H1 (cell line): ENCODE results near the gene PTPRC. TPM values are rescaled to one million over a fixed set of nuclear protein-coding genes. Genes with fewer than 3 reads are reported as not detected.

Source experiments
- CTCF ChIA-PET: fragments of 300-600 bp; sonication (Branson Sonifier 250); formaldehyde crosslinking; loops from one replicate; lab custom pipeline; 2021; ENCODE audit not compliant: partially characterized antibody; lab: Charles Lee
- POLR2A ChIA-PET: fragments of 300-600 bp; sonication (Branson Sonifier 250); formaldehyde crosslinking; loops from one replicate; lab custom pipeline; 2021; ENCODE audit warnings: inconsistent platforms; ENCODE audit not compliant: partially characterized antibody; lab: Charles Lee
- DNase-seq, 2 experiments: peaks; one replicate each; pipeline versions ENCODE4 v3.0.0 to v3.0.0-alpha.2; 2010 to 2022; ENCODE audit warnings: low spot score in 2 of 2, low read depth in 1 of 2, mixed read lengths in 1 of 2
- FAIRE-seq: peaks from 2 replicates; lab custom pipeline; 2011; peaks lifted over from hg19 to GRCh38; lab: Jason Lieb, UNC
- H2AFZ ChIP-seq: 2 replicates; pipeline ENCODE4 v1.8.1; 2012; ENCODE audit warnings: low read length, inconsistent platforms
- H2AK5ac ChIP-seq: 2 replicates; pipeline ENCODE4 v1.6.1; 2013; ENCODE audit warnings: low read depth, low read length
- H2BK120ac ChIP-seq: replicated peaks from 2 replicates; pipeline ENCODE3; 2013; ENCODE audit warnings: low read depth, low read length, inconsistent platforms
- H2BK12ac ChIP-seq: 2 replicates; pipeline ENCODE4 v1.6.1; 2013; ENCODE audit warnings: low read depth, low read length
- H2BK15ac ChIP-seq: 2 replicates; pipeline ENCODE4 v1.6.1; 2013; ENCODE audit warnings: low read length
- H2BK20ac ChIP-seq: 2 replicates; pipeline ENCODE4 v1.6.1; 2013; ENCODE audit warnings: low read length
- H2BK5ac ChIP-seq: 2 replicates; pipeline ENCODE4 v1.6.1; 2013; ENCODE audit warnings: low read depth, low read length
- H3K14ac ChIP-seq: 2 replicates; pipeline ENCODE4 v1.6.1; 2013; ENCODE audit warnings: inconsistent platforms; ENCODE audit not compliant: insufficient read length
- H3K18ac ChIP-seq: 2 replicates; pipeline ENCODE4 v1.6.1; 2013; ENCODE audit warnings: low read length; ENCODE audit errors: extremely low read depth
- H3K23ac ChIP-seq: 2 replicates; pipeline ENCODE4 v1.6.1; 2013; ENCODE audit warnings: inconsistent platforms; ENCODE audit not compliant: insufficient read length
- H3K23me2 ChIP-seq: 2 replicates; pipeline ENCODE4 v1.6.1; 2013; ENCODE audit warnings: low read depth, low read length
- H3K27ac ChIP-seq: 2 replicates; pipeline ENCODE4 v1.6.1; 2011; ENCODE audit warnings: low read depth, low read length, inconsistent platforms
- H3K27me3 ChIP-seq, 4 experiments: replicated peaks in 1 of 4; 1 replicate in 1 of 4; 2 replicates in 3 of 4; pipeline versions ENCODE4 v1.6.1 to v1.8.1; 2011 to 2013; ENCODE audit warnings: low read length in 3 of 4, mild to moderate bottlenecking in 3 of 4, inconsistent platforms in 2 of 4, mixed read lengths in 2 of 4, moderate library complexity in 1 of 4; ENCODE audit not compliant: control insufficient read depth in 3 of 4, insufficient read depth in 3 of 4; ENCODE audit errors: extremely low read depth in 1 of 4
- H3K36me3 ChIP-seq, 4 experiments: 2 replicates each; pipeline versions ENCODE4 v1.6.1 to v1.8.1; 2011 to 2013; ENCODE audit warnings: mild to moderate bottlenecking in 4 of 4, low read length in 3 of 4, moderate library complexity in 2 of 4, control low read depth in 1 of 4, inconsistent platforms in 1 of 4; ENCODE audit not compliant: insufficient read depth in 4 of 4, control insufficient read depth in 2 of 4
- H3K4ac ChIP-seq: replicated peaks from 2 replicates; pipeline ENCODE3; 2013; ENCODE audit warnings: low read length, low read depth, mixed read lengths, inconsistent platforms; ENCODE audit not compliant: insufficient read length
- H3K4me1 ChIP-seq, 4 experiments: replicated peaks in 1 of 4; 1 replicate in 1 of 4; 2 replicates in 3 of 4; pipeline versions ENCODE4 v1.6.1 to v1.8.1; 2011 to 2013; ENCODE audit warnings: low read length in 3 of 4, inconsistent platforms in 2 of 4, mixed read lengths in 1 of 4; ENCODE audit not compliant: insufficient read depth in 4 of 4, control insufficient read depth in 3 of 4
- H3K4me2 ChIP-seq, 2 experiments: 2 replicates each; pipeline versions ENCODE4 v1.6.1 to v1.8.1; 2011 to 2013; ENCODE audit warnings: low read depth in 2 of 2, low read length in 2 of 2, control low read depth in 1 of 2, inconsistent platforms in 1 of 2, mild to moderate bottlenecking in 1 of 2; ENCODE audit not compliant: insufficient read depth in 1 of 2
- H3K4me3 ChIP-seq, 4 experiments: fragments of 200-600, 300-600 bp in 1 of 4; sonication (generic), shearing (Covaris generic), sonication (Bioruptor Twin) in 1 of 4; 2 replicates each; pipeline versions ENCODE4 v1.5.1 to v1.8.1; 2011 to 2016; ENCODE audit warnings: low read length in 4 of 4, low read depth in 3 of 4, control low read depth in 2 of 4, inconsistent platforms in 2 of 4, mild to moderate bottlenecking in 2 of 4, mixed read lengths in 1 of 4, moderate library complexity in 1 of 4; ENCODE audit not compliant: insufficient read depth in 2 of 4; ENCODE audit errors: extremely low read depth in 1 of 4
- H3K56ac ChIP-seq: replicated peaks from 2 replicates; pipeline ENCODE3; 2013; ENCODE audit warnings: low read depth, mild to moderate bottlenecking, mixed read lengths, low read length, inconsistent platforms; ENCODE audit not compliant: insufficient read length
- H3K79me1 ChIP-seq: 2 replicates; pipeline ENCODE4 v1.6.1; 2013; ENCODE audit warnings: low read depth, low read length, control low read depth
- H3K79me2 ChIP-seq, 2 experiments: 2 replicates each; pipeline versions ENCODE4 v1.6.1 to v1.8.1; 2012 to 2013; ENCODE audit warnings: low read length in 2 of 2, mild to moderate bottlenecking in 2 of 2, inconsistent platforms in 1 of 2; ENCODE audit not compliant: insufficient read depth in 2 of 2, control insufficient read depth in 1 of 2
- H3K9ac ChIP-seq, 4 experiments: replicated peaks in 1 of 4; 1 replicate in 1 of 4; 2 replicates in 3 of 4; pipeline versions ENCODE4 v1.6.1 to v1.8.1; 2011 to 2013; ENCODE audit warnings: low read depth in 3 of 4, low read length in 3 of 4, control low read depth in 2 of 4, mild to moderate bottlenecking in 2 of 4, moderate library complexity in 2 of 4, inconsistent platforms in 1 of 4; ENCODE audit errors: extremely low read depth in 1 of 4
- H3K9me3 ChIP-seq, 2 experiments: 2 replicates each; pipeline versions ENCODE4 v1.6.1 to v1.8.1; 2012 to 2013; ENCODE audit warnings: mild to moderate bottlenecking in 2 of 2, moderate library complexity in 2 of 2, control low read depth in 1 of 2, inconsistent platforms in 1 of 2, low read depth in 1 of 2, low read length in 1 of 2, mixed read lengths in 1 of 2; ENCODE audit not compliant: insufficient read depth in 2 of 2
- H4K20me1 ChIP-seq, 2 experiments: replicated peaks in 1 of 2; 2 replicates each; pipeline versions ENCODE3 to v1.8.1; 2011 to 2013; ENCODE audit warnings: inconsistent platforms in 2 of 2, low read length in 2 of 2, mild to moderate bottlenecking in 1 of 2; ENCODE audit not compliant: insufficient read depth in 2 of 2, control insufficient read depth in 1 of 2
- H4K5ac ChIP-seq: 2 replicates; pipeline ENCODE4 v1.6.1; 2013; ENCODE audit warnings: low read length, low read depth, mixed read lengths, inconsistent platforms; ENCODE audit not compliant: insufficient read length
- H4K8ac ChIP-seq: 2 replicates; pipeline ENCODE4 v1.8.0; 2013; ENCODE audit warnings: mild to moderate bottlenecking, moderate library complexity, low read length, inconsistent platforms; ENCODE audit not compliant: insufficient read depth; ENCODE audit errors: extremely low read depth
- H4K91ac ChIP-seq: replicated peaks from 2 replicates; pipeline ENCODE3; 2013; ENCODE audit warnings: low read length, mixed read lengths, inconsistent platforms; ENCODE audit not compliant: insufficient read length
- BRCA1 ChIP-seq: IDR thresholded peaks from 2 replicates; pipeline ENCODE4 v1.6.1; 2012; ENCODE audit warnings: low read depth, low read length, improper control_type of control experiment
- CBX5 ChIP-seq: fragments of 300-800, 300-1000 bp; sonication (generic); IDR thresholded peaks from 2 replicates; pipeline ENCODE4 v1.7.1; 2016; ENCODE audit warnings: antibody characterized with exemption, low read length, low read depth
- EZH2 ChIP-seq: fragments of 200-600 bp; sonication (generic); IDR thresholded peaks from 2 replicates; pipeline ENCODE4 v1.7.1; 2012; ENCODE audit warnings: low read depth, mild to moderate bottlenecking, moderate library complexity, low read length, inconsistent platforms; ENCODE audit not compliant: severe bottlenecking
- KDM1A ChIP-seq: fragments of 200-600, 300-600 bp; sonication (generic); IDR thresholded peaks from 2 replicates; pipeline ENCODE4 v1.7.1; 2016; ENCODE audit warnings: mild to moderate bottlenecking, low read length, borderline replicate concordance
- NANOG ChIP-seq: IDR thresholded peaks from 2 replicates; pipeline ENCODE4 v1.6.1; 2011; ENCODE audit warnings: low read length, low read depth, mild to moderate bottlenecking, inconsistent platforms; ENCODE audit not compliant: insufficient read depth, poor library complexity, severe bottlenecking
- NRF1 ChIP-seq: IDR thresholded peaks from 2 replicates; pipeline ENCODE4 v1.6.1; 2011; ENCODE audit warnings: mild to moderate bottlenecking, low read depth, low read length, improper control_type of control experiment
- POU5F1 ChIP-seq: IDR thresholded peaks from 2 replicates; pipeline ENCODE4 v1.6.1; 2011; ENCODE audit warnings: low read depth, mild to moderate bottlenecking, low read length, moderate library complexity
- RFX5 ChIP-seq: IDR thresholded peaks from 2 replicates; pipeline ENCODE4 v1.6.1; 2011; ENCODE audit warnings: low read depth, low read length, improper control_type of control experiment, borderline replicate concordance
- RNF2 ChIP-seq: fragments of 200-900, 300-1000 bp; sonication (generic); IDR thresholded peaks from 2 replicates; pipeline ENCODE4 v1.7.1; 2016; ENCODE audit warnings: borderline replicate concordance, low read depth, mild to moderate bottlenecking, antibody characterized with exemption, low read length; ENCODE audit not compliant: poor library complexity, severe bottlenecking; ENCODE audit errors: missing control alignments
- RXRA ChIP-seq: IDR thresholded peaks from 2 replicates; pipeline ENCODE4 v1.6.1; 2011; ENCODE audit warnings: low read depth, mild to moderate bottlenecking, low read length, moderate library complexity; ENCODE audit not compliant: insufficient read depth
- SRF ChIP-seq: IDR thresholded peaks from 2 replicates; pipeline ENCODE4 v1.6.1; 2011; ENCODE audit warnings: mild to moderate bottlenecking, low read depth, low read length, moderate library complexity
- TAF1 ChIP-seq: IDR thresholded peaks from 2 replicates; pipeline ENCODE4 v1.6.1; 2011; ENCODE audit warnings: mild to moderate bottlenecking, low read depth, low read length
- WGBS, 2 experiments: shearing (Covaris generic) in 1 of 2; methylation state at CpG; one replicate each; pipeline versions ENCODE4 v1.1.6 to v1.1.7; 2013 to 2015; ENCODE audit warnings: low lambda C conversion rate in 2 of 2, mixed read lengths in 2 of 2, inconsistent platforms in 1 of 2, low coverage in 1 of 2, missing lambda C conversion rate in 1 of 2; ENCODE audit not compliant: insufficient replicate concordance in 2 of 2, insufficient coverage in 1 of 2, insufficient read length in 1 of 2; ENCODE audit errors: extremely low coverage in 1 of 2, missing lambda C conversion rate in 1 of 2; 5-methylcytosine and 5-hydroxymethylcytosine counted together
- polyA plus RNA-seq, 7 experiments: library from polyadenylated mRNA; depleted of rRNA in 3 of 7; stranded (reverse) in 5 of 7; unstranded in 2 of 7; fragments of >200 nt in 5 of 7; fragments of 200-250 nt in 2 of 7; gene quantifications; 1 replicate in 5 of 7; 2 replicates in 1 of 7; 4 replicates in 1 of 7; pipeline versions ENCODE4 v1.2.1 to v1.2.3, GENCODE V29; 2011 to 2013; ENCODE audit warnings: missing spikeins in 2 of 7, mixed read lengths in 2 of 7
- total RNA-seq: library from RNA; stranded (reverse); fragmentation: NEBNext Ultra II Directional; extraction: Animal tissue kit (Norgen Biotek cat#: 25700); gene quantifications from 2 replicates; pipeline ENCODE4 v1.2.1, GENCODE V29; 2021
- TF ChIP-seq, protein P1 (sequence below): IDR thresholded peaks from 2 replicates; pipeline ENCODE4 v1.6.1; 2012; ENCODE audit warnings: inconsistent platforms

PTPRC gene
- total and polyA plus RNA-seq, 2 of the 8 experiments (the other 6 are each of a cell fraction or from before 2014, with no cell fraction given): 0.05 TPM; not detected in 1

DNA sequence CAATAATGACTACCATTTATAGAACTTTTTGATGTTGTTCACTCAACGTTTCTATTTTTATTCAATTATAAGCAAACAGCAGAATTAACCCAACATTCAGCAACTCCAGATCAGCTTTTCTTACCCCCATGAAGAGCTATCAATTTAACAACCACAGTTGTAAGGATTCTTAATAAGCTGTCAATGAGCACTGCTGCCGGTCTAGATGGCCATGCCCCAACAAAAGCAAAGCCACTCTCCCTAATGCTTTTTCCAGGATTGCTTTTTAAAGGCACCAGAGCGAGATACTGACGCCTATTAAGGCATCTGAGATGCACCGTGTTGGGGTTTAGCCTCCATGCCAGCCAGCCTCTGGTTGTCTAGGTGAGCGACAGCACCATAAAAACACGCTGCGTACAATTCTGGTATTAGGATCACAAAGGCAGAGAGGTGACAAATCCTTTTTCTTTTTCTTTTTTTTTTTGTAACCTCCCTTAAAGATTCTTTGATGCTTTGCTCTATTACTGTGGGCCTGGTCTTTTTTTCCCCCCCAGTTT, 39.5 kb downstream of the PTPRC start:
- no peak overlapping the region for H2AFZ ChIP-seq
- ChIA-PET POLR2A (no interaction called here), CTCF (no interaction called here)
- H3K79me1 ChIP-seq: no peaks in the 10 kb centered on the region
- 87% methylated on average over 8 of the region's 8 CpGs; no CpG with 5 or more reads in 1 of the 2 experiments for WGBS, 2 experiments
- no peak overlapping the region for H3K23ac ChIP-seq
- no peaks in the 10 kb centered on the region for H3K27me3 ChIP-seq
- no peak overlapping the region for H3K56ac ChIP-seq
- H4K8ac ChIP-seq: no peak overlapping the region
- no peak overlapping the region for H3K14ac ChIP-seq
- H3K79me2 ChIP-seq: no peaks in the 10 kb centered on the region
- no peak overlapping the region for H2BK120ac ChIP-seq
- FAIRE-seq: no peak
- no peaks in the 10 kb centered on the region for H3K4me1 ChIP-seq
- no peaks in the 10 kb centered on the region for H3K36me3 ChIP-seq
- no peaks in the 10 kb centered on the region for H4K20me1 ChIP-seq
- H3K4me2 ChIP-seq: no peak overlapping the region
- H2BK20ac ChIP-seq: no peak overlapping the region
- H2AK5ac ChIP-seq: no peak overlapping the region
- H4K5ac ChIP-seq: no peak overlapping the region
- no peak for DNase-seq
- no peak overlapping the region for H3K18ac ChIP-seq
- no peak overlapping the region for H3K4me3 ChIP-seq
- no peak overlapping the region for H4K91ac ChIP-seq
- H2BK12ac ChIP-seq: no peak overlapping the region
- no peaks in the 10 kb centered on the region for H3K23me2 ChIP-seq
- no peak overlapping the region for H3K27ac ChIP-seq
- H2BK5ac ChIP-seq: no peak overlapping the region
- no peaks in the 10 kb centered on the region for H3K9me3 ChIP-seq
- H3K4ac ChIP-seq: no peak overlapping the region
- H3K9ac ChIP-seq: no peak overlapping the region
- no peak overlapping the region for H2BK15ac ChIP-seq
- TF ChIP-seq SRF (no peak), RXRA (no peak), RNF2 (no peak), TAF1 (no peak), BRCA1 (no peak), NRF1 (no peak), POU5F1 (no peak), CBX5 (no peak), KDM1A (no peak), RFX5 (no peak), NANOG (no peak), EZH2 (no peak)
- TF ChIP-seq, protein P1, sequence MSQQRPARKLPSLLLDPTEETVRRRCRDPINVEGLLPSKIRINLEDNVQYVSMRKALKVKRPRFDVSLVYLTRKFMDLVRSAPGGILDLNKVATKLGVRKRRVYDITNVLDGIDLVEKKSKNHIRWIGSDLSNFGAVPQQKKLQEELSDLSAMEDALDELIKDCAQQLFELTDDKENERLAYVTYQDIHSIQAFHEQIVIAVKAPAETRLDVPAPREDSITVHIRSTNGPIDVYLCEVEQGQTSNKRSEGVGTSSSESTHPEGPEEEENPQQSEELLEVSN: no peak
